ENCODE measurements around the gene TRIM33. TPM values are rescaled to one million over a fixed set of nuclear protein-coding genes. Genes with fewer than 3 reads are reported as not detected.
"Not testable (repeated sequence)": the region's sequence is repeated elsewhere in the genome, so short reads cannot be mapped to it uniquely, and the experiment has no call there.

Gene TRIM33
- total RNA-seq, 1 donor from 2014 or later: 37.3 TPM

DNA sequence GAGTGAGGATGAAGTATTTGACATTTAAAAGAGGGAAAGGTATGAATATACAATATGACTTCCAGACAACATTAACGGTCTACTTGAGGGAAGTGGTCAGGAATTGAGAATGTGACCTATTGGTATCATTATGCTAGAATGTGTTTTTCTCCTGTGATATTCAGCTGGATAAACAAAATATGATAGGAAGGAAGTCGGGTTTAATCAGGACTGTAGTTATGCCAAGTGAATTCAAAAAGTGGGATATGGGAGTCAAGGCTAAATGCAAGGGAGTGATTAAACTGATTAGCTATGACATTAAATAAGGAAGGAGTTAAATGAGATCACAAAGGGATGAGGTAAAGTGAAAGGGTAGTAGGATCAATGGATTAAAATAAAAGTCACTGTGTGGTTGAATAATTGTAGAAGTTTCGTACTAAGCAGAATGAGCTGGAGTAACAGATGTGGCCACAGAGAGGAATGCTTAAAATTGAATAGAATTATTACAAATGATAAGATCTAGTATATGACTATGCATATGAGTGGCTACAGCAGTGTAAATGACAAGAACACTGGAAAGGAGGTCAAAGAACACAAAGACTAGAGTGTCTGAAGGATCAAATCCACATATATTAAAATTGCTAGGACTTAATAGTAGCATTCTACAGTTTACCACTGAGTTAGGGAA is 62.5 kb downstream of the TRIM33 start:
- no peaks in the 10 kb centered on the region for H3K9me3 ChIP-seq
- H3K4me3 ChIP-seq: no peak overlapping the region
- no peaks in the 10 kb centered on the region for H3K27me3 ChIP-seq
- ATAC-seq: no peak
- H3K27ac ChIP-seq: no peak overlapping the region
- H3K36me3 ChIP-seq: peaks cover 13% of the 10 kb centered on the region
- intact Hi-C loops (cut with DNase I): no loop called here
- no peak for DNase-seq
- no peaks in the 10 kb centered on the region for H3K4me1 ChIP-seq
- TF ChIP-seq, protein P1, sequence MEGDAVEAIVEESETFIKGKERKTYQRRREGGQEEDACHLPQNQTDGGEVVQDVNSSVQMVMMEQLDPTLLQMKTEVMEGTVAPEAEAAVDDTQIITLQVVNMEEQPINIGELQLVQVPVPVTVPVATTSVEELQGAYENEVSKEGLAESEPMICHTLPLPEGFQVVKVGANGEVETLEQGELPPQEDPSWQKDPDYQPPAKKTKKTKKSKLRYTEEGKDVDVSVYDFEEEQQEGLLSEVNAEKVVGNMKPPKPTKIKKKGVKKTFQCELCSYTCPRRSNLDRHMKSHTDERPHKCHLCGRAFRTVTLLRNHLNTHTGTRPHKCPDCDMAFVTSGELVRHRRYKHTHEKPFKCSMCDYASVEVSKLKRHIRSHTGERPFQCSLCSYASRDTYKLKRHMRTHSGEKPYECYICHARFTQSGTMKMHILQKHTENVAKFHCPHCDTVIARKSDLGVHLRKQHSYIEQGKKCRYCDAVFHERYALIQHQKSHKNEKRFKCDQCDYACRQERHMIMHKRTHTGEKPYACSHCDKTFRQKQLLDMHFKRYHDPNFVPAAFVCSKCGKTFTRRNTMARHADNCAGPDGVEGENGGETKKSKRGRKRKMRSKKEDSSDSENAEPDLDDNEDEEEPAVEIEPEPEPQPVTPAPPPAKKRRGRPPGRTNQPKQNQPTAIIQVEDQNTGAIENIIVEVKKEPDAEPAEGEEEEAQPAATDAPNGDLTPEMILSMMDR (IDR thresholded peaks at IDR 0.05): no peak

DNA sequence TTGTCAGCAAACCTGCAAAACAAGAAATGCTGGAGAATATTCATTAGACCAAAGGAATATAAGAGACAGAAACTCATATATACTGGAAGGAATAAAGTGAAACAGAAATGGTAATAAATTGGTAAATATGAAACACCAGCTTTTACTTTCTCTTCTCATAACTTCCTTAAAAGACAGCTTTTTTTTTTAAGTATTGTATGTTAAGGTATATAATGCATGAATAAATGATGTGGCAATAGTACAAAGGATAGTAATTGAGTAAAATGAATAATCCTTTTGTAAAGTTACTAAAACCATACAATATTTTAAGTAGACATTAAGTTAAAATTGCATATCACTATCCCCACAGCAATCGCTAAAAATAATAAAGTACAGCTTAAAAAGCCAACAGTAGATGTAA is 64.8 kb downstream of the TRIM33 start:
- TF ChIP-seq, protein P1 (IDR thresholded peaks at IDR 0.05): no peak
- intact Hi-C loops (cut with DNase I): no loop called here
- peaks cover 14% of the 10 kb centered on the region for H3K36me3 ChIP-seq
- H3K4me1 ChIP-seq: no peaks in the 10 kb centered on the region
- ATAC-seq: no peak
- H3K27ac ChIP-seq: no peak overlapping the region
- no peak for DNase-seq
- no peaks in the 10 kb centered on the region for H3K9me3 ChIP-seq
- H3K27me3 ChIP-seq: no peaks in the 10 kb centered on the region
- H3K4me3 ChIP-seq: no peak overlapping the region

DNA sequence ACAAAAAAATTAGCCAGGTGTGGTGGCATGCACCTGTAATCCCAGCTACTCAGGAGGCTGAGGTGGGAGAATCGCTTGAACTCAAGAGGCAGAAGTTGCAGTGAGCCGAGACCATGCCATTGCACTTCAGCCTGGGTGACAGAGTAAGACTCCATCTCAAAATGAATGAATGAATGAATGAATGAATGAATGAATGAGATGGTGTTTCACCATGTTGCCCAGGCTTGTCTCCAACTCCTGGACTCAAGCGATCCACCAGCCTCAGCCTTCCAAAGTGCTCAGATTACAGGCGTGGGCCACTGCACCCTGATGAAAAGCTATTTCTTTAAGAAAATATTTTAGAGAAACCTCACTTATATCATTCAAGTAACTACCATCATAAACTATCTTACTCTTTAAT is 67.8 kb downstream of the TRIM33 start:
- H3K4me3 ChIP-seq; H3K9me3 ChIP-seq; H3K27me3 ChIP-seq; intact Hi-C loops (cut with DNase I); ATAC-seq; H3K27ac ChIP-seq; H3K4me1 ChIP-seq; DNase-seq: not testable (repeated sequence)
- peaks cover 19% of the 10 kb centered on the region for H3K36me3 ChIP-seq

DNA sequence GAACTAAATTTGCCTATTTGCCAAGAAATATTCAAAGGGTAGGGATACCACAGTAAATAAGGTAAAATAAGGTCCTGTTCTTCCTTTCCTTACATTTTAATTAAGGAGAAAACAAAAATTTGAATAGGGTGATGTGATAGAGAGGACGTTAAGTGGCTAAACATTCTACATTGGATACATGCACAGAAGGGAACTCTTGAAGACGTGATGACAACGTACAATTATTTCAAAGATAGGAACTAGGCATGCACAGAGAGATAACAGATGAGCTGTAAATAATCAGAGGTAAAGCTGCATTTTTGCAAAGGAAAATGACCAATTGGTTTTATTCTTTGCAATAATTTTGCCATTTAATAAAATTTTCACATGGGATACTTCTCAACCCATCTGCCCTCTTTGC is 69.7 kb downstream of the TRIM33 start:
- no peak for ATAC-seq
- H3K27ac ChIP-seq: no peak overlapping the region
- H3K9me3 ChIP-seq: no peaks in the 10 kb centered on the region
- peaks cover 19% of the 10 kb centered on the region for H3K36me3 ChIP-seq
- TF ChIP-seq, protein P1 (IDR thresholded peaks at IDR 0.05): no peak
- H3K4me1 ChIP-seq: no peaks in the 10 kb centered on the region
- intact Hi-C loops (cut with DNase I): no loop called here
- H3K27me3 ChIP-seq: no peaks in the 10 kb centered on the region
- no peak overlapping the region for H3K4me3 ChIP-seq
- no peak for DNase-seq

DNA sequence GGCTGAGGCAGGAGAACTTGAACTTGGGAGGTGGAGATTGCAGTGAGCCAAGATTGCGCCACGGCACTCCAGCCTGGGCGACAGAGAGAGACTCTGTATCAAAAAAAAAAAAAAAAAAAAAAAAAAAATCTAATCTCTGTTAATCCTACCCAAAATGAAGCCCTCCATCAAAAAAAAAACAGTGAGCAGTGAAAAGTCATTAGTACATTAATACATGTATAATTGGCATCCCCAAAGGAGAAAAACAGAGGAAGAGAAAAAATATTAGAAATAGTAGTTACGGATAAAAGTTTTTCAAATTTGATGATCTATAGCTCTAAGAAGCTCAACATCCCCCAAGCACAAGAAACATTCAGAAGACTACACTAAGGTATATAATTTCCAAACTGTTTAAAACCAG is 71.6 kb downstream of the TRIM33 start:
- TF ChIP-seq, protein P1 (IDR thresholded peaks at IDR 0.05): no peak
- DNase-seq (no peak), ATAC-seq (no peak)
- Histone ChIP-seq H3K9me3 (no peaks in the 10 kb centered on the region), H3K4me1 (no peaks in the 10 kb centered on the region), H3K27me3 (no peaks in the 10 kb centered on the region), H3K27ac (no peak overlapping the region), H3K36me3 (peaks cover 19% of the 10 kb centered on the region), H3K4me3 (no peak overlapping the region)
- intact Hi-C loops (cut with DNase I): no loop called here

DNA sequence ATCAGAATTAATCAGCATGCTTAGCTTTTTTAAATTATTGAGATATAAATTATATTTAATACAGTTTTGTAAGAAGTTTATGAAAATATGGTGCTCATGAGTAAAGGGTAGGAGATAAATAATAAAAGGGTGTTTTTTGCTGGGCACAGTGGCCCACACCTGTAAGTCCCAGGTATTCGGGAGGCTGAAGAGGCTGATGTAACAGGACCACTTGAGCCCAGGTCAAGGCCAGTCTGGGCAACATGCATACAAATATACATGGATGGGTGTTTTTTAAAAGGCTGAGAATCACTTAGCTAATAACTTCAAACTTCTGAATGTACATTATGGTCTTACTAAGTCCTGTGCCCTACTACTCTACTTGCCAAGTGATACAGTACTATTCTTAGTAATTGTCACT is 73.2 kb downstream of the TRIM33 start:
- Histone ChIP-seq H3K9me3 (no peaks in the 10 kb centered on the region), H3K27ac (no peak overlapping the region), H3K27me3 (no peaks in the 10 kb centered on the region), H3K4me3 (no peak overlapping the region), H3K4me1 (no peaks in the 10 kb centered on the region), H3K36me3 (peaks cover 15% of the 10 kb centered on the region)
- DNase-seq: no peak
- ATAC-seq: peak; percentile 37
- TF ChIP-seq, protein P1 (IDR thresholded peaks at IDR 0.05): no peak
- intact Hi-C loops (cut with DNase I): no loop called here

All from upper lobe of right lung (tissue), 1 donor.